Measurements from ENCODE around the gene STK10.

Gene STK10

DNA sequence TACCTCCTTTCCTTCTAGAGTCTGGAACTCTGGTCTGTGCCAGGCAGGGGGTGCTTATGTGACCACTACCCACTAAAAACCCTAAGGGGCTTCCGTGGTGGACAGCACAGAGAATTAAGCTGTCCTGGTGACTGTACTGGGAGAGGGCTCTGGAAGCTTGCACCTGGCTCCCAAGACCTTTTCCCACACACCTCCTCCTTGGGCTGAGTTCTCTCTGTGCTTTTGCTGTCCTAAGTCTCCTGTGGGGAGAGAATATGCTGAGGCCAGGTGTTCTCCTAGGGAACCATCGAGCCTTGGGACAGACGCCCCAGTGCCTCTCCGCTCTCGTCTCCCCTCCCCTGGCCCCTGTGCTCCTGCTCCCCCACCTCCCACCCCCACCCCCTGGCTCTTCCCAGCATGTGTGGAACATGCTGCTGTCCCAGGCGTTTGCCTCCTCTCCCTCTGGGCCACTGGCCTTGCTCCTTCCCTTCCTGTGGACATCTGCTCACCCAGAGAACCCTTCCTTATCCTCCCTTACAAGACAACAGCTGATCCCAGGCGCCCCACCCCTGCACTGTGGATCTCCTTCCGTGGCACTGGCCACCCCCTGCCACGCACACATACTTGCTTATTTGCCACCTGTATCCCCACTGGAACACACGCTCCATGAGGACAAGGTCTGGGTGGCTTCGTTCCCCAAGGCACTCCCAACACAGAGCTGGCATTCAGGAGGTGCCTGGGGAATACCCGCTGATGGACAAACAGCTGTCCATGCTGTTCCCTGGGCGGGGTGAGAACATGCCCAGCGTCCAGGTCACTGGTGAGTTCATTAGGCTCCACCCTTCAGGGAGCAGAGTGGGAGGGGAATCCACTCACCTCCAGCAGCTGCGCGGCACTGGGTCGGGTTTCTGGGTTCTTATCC, 83.0 kb downstream of the STK10 start:
- Histone ChIP-seq H2AFZ (ENCODE audit: low read depth) (no peak overlapping the region), H3K4me3 (IDR thresholded peaks at IDR 0.05; ENCODE audit: insufficient read depth, low read depth, low read length) (no peak overlapping the region), H3K9ac (no peak overlapping the region), H3K27me3 (ENCODE audit: insufficient read depth, low read depth) (no peaks in the 10 kb centered on the region), H3K27ac (no peak overlapping the region), H3K4me2 (no peak overlapping the region), H3K79me2 (ENCODE audit: insufficient read depth, low read depth) (no peaks in the 10 kb centered on the region), H3K36me3 (ENCODE audit: insufficient read depth) (no peaks in the 10 kb centered on the region), H4K20me1 (ENCODE audit: insufficient read depth) (no peaks in the 10 kb centered on the region), H3K4me1 (ENCODE audit: low read depth, poor library complexity, severe bottlenecking) (no peaks in the 10 kb centered on the region)
- TF ChIP-seq, protein P1, sequence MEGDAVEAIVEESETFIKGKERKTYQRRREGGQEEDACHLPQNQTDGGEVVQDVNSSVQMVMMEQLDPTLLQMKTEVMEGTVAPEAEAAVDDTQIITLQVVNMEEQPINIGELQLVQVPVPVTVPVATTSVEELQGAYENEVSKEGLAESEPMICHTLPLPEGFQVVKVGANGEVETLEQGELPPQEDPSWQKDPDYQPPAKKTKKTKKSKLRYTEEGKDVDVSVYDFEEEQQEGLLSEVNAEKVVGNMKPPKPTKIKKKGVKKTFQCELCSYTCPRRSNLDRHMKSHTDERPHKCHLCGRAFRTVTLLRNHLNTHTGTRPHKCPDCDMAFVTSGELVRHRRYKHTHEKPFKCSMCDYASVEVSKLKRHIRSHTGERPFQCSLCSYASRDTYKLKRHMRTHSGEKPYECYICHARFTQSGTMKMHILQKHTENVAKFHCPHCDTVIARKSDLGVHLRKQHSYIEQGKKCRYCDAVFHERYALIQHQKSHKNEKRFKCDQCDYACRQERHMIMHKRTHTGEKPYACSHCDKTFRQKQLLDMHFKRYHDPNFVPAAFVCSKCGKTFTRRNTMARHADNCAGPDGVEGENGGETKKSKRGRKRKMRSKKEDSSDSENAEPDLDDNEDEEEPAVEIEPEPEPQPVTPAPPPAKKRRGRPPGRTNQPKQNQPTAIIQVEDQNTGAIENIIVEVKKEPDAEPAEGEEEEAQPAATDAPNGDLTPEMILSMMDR (conservative IDR thresholded peaks at IDR 0.05; ENCODE audit: low read depth, low read length) = no peak

DNA sequence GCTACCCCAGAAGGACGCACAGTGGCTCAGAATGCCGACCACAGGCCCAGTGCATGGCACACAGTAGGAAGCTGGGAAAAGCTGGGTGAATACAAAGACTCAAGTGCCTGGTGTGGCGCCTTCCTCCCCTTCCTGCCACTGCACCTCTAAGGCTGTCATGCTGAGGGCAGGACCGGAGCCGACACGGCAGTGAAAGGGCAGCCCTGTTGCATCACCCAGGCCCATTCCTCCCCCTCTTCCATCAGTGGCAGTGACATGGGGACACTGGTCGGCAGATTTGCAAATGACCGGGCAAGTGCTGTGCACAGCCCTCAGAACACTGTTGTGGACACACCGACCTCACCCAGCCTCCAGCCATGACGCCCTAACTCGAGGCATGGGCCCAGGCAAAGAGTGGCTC, 84.0 kb downstream of the STK10 start:
- Histone ChIP-seq H3K27ac (no peak overlapping the region), H3K4me3 (IDR thresholded peaks at IDR 0.05; ENCODE audit: insufficient read depth, low read depth, low read length) (no peak overlapping the region), H3K4me2 (no peak overlapping the region), H3K9ac (no peak overlapping the region), H3K79me2 (ENCODE audit: insufficient read depth, low read depth) (no peaks in the 10 kb centered on the region), H3K4me1 (ENCODE audit: low read depth, poor library complexity, severe bottlenecking) (no peaks in the 10 kb centered on the region), H3K27me3 (ENCODE audit: insufficient read depth, low read depth) (no peaks in the 10 kb centered on the region), H4K20me1 (ENCODE audit: insufficient read depth) (no peaks in the 10 kb centered on the region), H2AFZ (ENCODE audit: low read depth) (no peak overlapping the region), H3K36me3 (ENCODE audit: insufficient read depth) (no peaks in the 10 kb centered on the region)
- TF ChIP-seq, protein P1 (conservative IDR thresholded peaks at IDR 0.05; ENCODE audit: low read depth, low read length) = no peak

GRCh38 chr5:172102913-172103626, 85.0 kb downstream of the STK10 start:
- Histone ChIP-seq H3K9ac (no peak overlapping the region), H3K27ac (no peak overlapping the region), H3K27me3 (ENCODE audit: insufficient read depth, low read depth) (no peaks in the 10 kb centered on the region), H3K4me2 (no peak overlapping the region), H4K20me1 (ENCODE audit: insufficient read depth) (no peaks in the 10 kb centered on the region), H3K36me3 (ENCODE audit: insufficient read depth) (no peaks in the 10 kb centered on the region), H2AFZ (ENCODE audit: low read depth) (no peak overlapping the region), H3K4me1 (ENCODE audit: low read depth, poor library complexity, severe bottlenecking) (no peaks in the 10 kb centered on the region), H3K79me2 (ENCODE audit: insufficient read depth, low read depth) (no peaks in the 10 kb centered on the region), H3K4me3 (IDR thresholded peaks at IDR 0.05; ENCODE audit: insufficient read depth, low read depth, low read length) (no peak overlapping the region)
- TF ChIP-seq, protein P1 (conservative IDR thresholded peaks at IDR 0.05; ENCODE audit: low read depth, low read length) = no peak

DNA sequence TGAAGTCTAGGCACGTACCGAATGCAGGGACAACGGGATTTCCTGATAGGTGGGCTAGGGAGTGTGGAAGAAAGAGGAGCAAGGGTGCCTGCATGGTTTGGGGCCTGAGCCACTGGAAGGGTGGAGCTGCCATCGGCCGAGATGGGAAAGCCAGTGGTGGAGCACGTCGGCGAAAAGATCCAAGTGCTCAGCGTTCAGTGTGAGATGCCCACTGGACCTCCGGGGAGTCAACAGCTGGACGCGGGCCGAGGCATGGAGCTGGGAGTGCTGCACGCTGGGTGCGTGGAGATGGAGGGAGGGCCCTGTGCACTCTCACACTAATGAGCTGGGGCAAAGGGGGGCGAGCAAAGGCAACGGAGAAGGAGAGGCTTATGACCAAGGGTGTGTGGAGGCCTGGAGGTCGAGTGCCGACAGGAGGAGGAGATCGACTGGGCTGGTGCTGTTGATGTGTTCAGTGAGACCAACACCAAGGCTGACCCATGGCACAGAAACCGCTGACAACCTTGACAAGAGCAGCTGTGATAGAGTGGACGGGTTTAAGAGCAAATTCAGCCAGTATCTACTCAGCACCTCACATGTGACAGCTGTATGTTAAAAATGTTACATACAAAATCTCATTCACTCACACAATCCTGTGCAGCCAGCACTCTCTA, 85.7 kb downstream of the STK10 start:
- H3K27me3 ChIP-seq (ENCODE audit: insufficient read depth, low read depth) = no peaks in the 10 kb centered on the region
- no peaks in the 10 kb centered on the region for H3K4me1 ChIP-seq (ENCODE audit: low read depth, poor library complexity, severe bottlenecking)
- no peak overlapping the region for H3K9ac ChIP-seq
- no peaks in the 10 kb centered on the region for H3K36me3 ChIP-seq (ENCODE audit: insufficient read depth)
- H3K4me2 ChIP-seq = no peak overlapping the region
- no peaks in the 10 kb centered on the region for H3K79me2 ChIP-seq (ENCODE audit: insufficient read depth, low read depth)
- no peak overlapping the region for H3K27ac ChIP-seq
- TF ChIP-seq, protein P1 (conservative IDR thresholded peaks at IDR 0.05; ENCODE audit: low read depth, low read length) = no peak
- H3K4me3 ChIP-seq (IDR thresholded peaks at IDR 0.05; ENCODE audit: insufficient read depth, low read depth, low read length) = no peak overlapping the region
- no peaks in the 10 kb centered on the region for H4K20me1 ChIP-seq (ENCODE audit: insufficient read depth)
- no peak overlapping the region for H2AFZ ChIP-seq (ENCODE audit: low read depth)

Data from KMS-11 (cell line).